AG04450 (cell line): ENCODE measurements around the gene SEMA6D. TPM values are rescaled to one million over a fixed set of nuclear protein-coding genes. Genes with fewer than 3 reads are reported as not detected.

Experiments used
- CTCF ChIA-PET: fragments of 300-600, 350-600 bp; formaldehyde crosslinking; extraction: SDS; loops from one replicate; lab custom pipeline; 2022; ENCODE audit warnings: antibody characterized with exemption, inconsistent platforms; lab: Charles Lee
- POLR2A ChIA-PET: fragments of 350-600 bp; formaldehyde crosslinking; extraction: SDS; loops from one replicate; lab custom pipeline; 2021; ENCODE audit warnings: antibody characterized with exemption, inconsistent platforms; lab: Yijun Ruan, JAX
- DNase-seq: peaks from one replicate; pipeline ENCODE4 v3.0.0-alpha.2; 2011; ENCODE audit warnings: low read depth, low spot score
- H3K27ac ChIP-seq: one replicate; pipeline ENCODE4 v1.5.1; 2012; ENCODE audit warnings: low read depth, low read length, control low read depth
- H3K27me3 ChIP-seq: one replicate; pipeline ENCODE4 v1.6.0; 2012; ENCODE audit warnings: low read length; ENCODE audit not compliant: control insufficient read depth, insufficient read depth
- H3K4me3 ChIP-seq: 2 replicates; pipeline ENCODE4 v1.5.1; 2011; ENCODE audit warnings: mild to moderate bottlenecking, low read depth, low read length, control low read depth
- H3K9me3 ChIP-seq: 2 replicates; pipeline ENCODE4 v1.5.1; 2012; ENCODE audit warnings: low read length; ENCODE audit not compliant: control insufficient read depth, insufficient read depth
- CTCF ChIP-seq: IDR thresholded peaks from 2 replicates; pipeline ENCODE4 v1.5.1; 2011; ENCODE audit warnings: low read depth, low read length, control low read depth, inconsistent platforms
- polyA plus RNA-seq: library from polyadenylated mRNA; depleted of rRNA; stranded (reverse); fragments of >200 nt; gene quantifications from 2 replicates; pipeline ENCODE4 v1.2.3, GENCODE V29; 2011

The SEMA6D gene
- polyA plus RNA-seq, 1 experiment, result 10.7 TPM

GRCh38 chr15:47741082-47741481, 23.8 kb downstream of the SEMA6D start:
- H3K4me3 ChIP-seq, result no peak overlapping the region
- no peak for TF ChIP-seq CTCF
- no peak overlapping the region for H3K27ac ChIP-seq
- no peak for DNase-seq
- ChIA-PET CTCF (interaction anchor here (1.0 kb wide), 1 partner anchor 30 kb away, joined by 4 read pairs; no protein-coding TSS in a partner anchor), POLR2A (no interaction called here)
- H3K27me3 ChIP-seq, result no peaks in the 10 kb centered on the region
- H3K9me3 ChIP-seq, result no peaks in the 10 kb centered on the region

GRCh38 chr15:47741907-47742306, 24.6 kb downstream of the SEMA6D start:
- Histone ChIP-seq H3K9me3 (no peaks in the 10 kb centered on the region), H3K27ac (no peak overlapping the region), H3K27me3 (no peaks in the 10 kb centered on the region), H3K4me3 (no peak overlapping the region)
- ChIA-PET POLR2A (no interaction called here), CTCF (interaction anchor here (1.0 kb wide), 1 partner anchor 30 kb away, joined by 4 read pairs; no protein-coding TSS in a partner anchor)
- TF ChIP-seq CTCF, result no peak
- no peak for DNase-seq

GRCh38 chr15:47742334-47742733, 25.0 kb downstream of the SEMA6D start:
- no peaks in the 10 kb centered on the region for H3K27me3 ChIP-seq
- H3K4me3 ChIP-seq, result no peak overlapping the region
- H3K9me3 ChIP-seq, result no peaks in the 10 kb centered on the region
- H3K27ac ChIP-seq, result no peak overlapping the region
- CTCF ChIA-PET, result no interaction called here
- no peak for DNase-seq
- POLR2A ChIA-PET, result no interaction called here
- TF ChIP-seq CTCF, result no peak

- CTCF ChIA-PET, result interaction anchor here (0.7 kb wide), 1 partner anchor 75 kb away, joined by 3 read pairs; no protein-coding TSS in a partner anchor
- Histone ChIP-seq H3K27me3 (no peaks in the 10 kb centered on the region), H3K4me3 (no peak overlapping the region), H3K9me3 (no peaks in the 10 kb centered on the region), H3K27ac (no peak overlapping the region)
- TF ChIP-seq CTCF, result no peak
- no peak for DNase-seq
- POLR2A ChIA-PET, result no interaction called here
Measured at GRCh38 chr15:47742742-47743141, 25.4 kb downstream of the SEMA6D start.

GRCh38 chr15:47743385-47743784, 26.1 kb downstream of the SEMA6D start:
- Histone ChIP-seq H3K27me3 (no peaks in the 10 kb centered on the region), H3K9me3 (no peaks in the 10 kb centered on the region), H3K4me3 (no peak overlapping the region), H3K27ac (no peak overlapping the region)
- no peak for DNase-seq
- TF ChIP-seq CTCF, result no peak
- ChIA-PET POLR2A (no interaction called here), CTCF (interaction anchor here (0.7 kb wide), 1 partner anchor 74 kb away, joined by 3 read pairs; no protein-coding TSS in a partner anchor)
